ENCODE results near the gene EIF5A. TPM values are rescaled to one million over a fixed set of nuclear protein-coding genes. Genes with fewer than 3 reads are reported as not detected.
A peak's percentile ranks its signal among the peaks of the same experiment; 100 is the strongest.

EIF5A gene
- total and polyA plus RNA-seq, 7 experiments from 2014 or later: 158 to 666 (median 453) TPM

DNA sequence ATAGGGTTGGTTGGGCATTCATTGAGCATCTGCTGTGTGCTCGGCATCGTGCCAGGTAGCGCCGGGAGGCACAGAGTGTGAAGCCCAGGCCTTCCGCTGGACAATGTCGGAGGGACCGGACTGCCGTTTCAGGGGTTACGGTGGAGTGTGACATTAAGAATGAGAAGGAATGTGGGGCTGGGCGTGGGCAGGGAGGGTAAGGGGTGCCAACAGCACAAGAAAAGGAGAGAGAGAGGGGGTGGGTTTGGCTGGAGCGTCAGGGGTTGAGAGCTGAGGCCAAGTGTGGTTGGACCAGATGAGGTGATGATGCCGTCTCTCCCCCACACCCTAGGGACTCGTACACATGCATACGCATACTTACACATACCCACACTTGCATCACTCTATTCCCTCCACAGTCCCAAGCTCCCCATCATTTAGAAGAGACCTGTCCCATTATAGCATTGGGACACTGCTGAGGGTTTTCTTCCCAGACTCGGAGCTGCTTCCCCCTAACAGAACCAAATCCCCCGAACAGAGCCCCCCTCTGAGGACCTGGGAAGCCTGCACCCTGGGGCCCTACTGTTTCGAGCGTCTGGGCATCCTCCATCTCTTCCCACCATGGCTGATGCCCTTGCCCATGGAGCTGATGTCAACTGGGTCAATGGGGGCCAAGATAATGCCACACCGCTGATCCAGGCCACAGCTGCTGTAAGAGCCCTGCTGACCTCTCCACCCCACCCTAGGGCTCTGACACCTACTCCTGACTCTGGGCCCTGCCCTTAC is 41.2 kb downstream of the EIF5A start:
- no peak overlapping the region for H3K4me3 ChIP-seq (ENCODE audit: low read length)
- Mint-ChIP-seq H3K27me3 (no peaks in the 10 kb centered on the region), H3K36me3 (peaks cover 5 to 33% (median 12%) of the 10 kb centered on the region in 5 donors), H3K9me3 (no peaks in the 10 kb centered on the region), H3K4me1 (peaks cover 16 to 53% (median 41%) of the 10 kb centered on the region in 7 donors), H3K4me3 (peak overlapping the region in 4 of 10 donors; percentile 6 to 45 (median 20)), H3K27ac (peak overlapping the region in 6 of 9 donors; percentile 33 to 86 (median 70))
- H3K4me1 ChIP-seq (ENCODE audit: control insufficient read depth in 2 of 2, insufficient read depth in 2 of 2, low read length in 2 of 2): peaks cover 7 to 19% of the 10 kb centered on the region in 2 donors
- H3K36me3 ChIP-seq (ENCODE audit: control insufficient read depth in 2 of 3, insufficient read depth in 3 of 3, low read length in 3 of 3): peaks cover 16 to 64% (median 25%) of the 10 kb centered on the region in 3 experiments
- ATAC-seq (no peak), DNase-seq (no peak)
- intact Hi-C loops (cut with micrococcal nuclease): loop anchor here (1.0 to 5.0 kb wide), 2 partner anchors 11 to 301 kb away; no protein-coding TSS in a partner anchor
- H3K27ac ChIP-seq (ENCODE audit: low read depth, low read length): peak overlapping the region; percentile 44
- ChIA-PET POLR2A (interaction anchor here (0.9 to 8.2 kb wide), 5 partner anchors 12 to 39 kb away, joined by 3 to 98 read pairs (median 3); partner anchors contain the start of gene ACAP1), CTCF (interaction anchor here (0.6 to 5.2 kb wide), 8 partner anchors 9 to 212 kb away, joined by 3 to 53 read pairs (median 4); partner anchors contain the start of genes ACAP1 and NEURL4)
- no peaks in the 10 kb centered on the region for H3K9me3 ChIP-seq (ENCODE audit: control insufficient read depth in 2 of 3, low read length in 3 of 3)
- H3K27me3 ChIP-seq (ENCODE audit: control insufficient read depth in 2 of 2, insufficient read depth in 2 of 2, low read length in 2 of 2): no peaks in the 10 kb centered on the region

GRCh38 chr17:7351665-7352502 is 44.5 kb downstream of the EIF5A start, which contains the start of gene KCTD11:
TSS of gene KCTD11 (plus strand) at chr17:7352162.
- peaks cover 10 to 27% of the 10 kb centered on the region in 2 donors for H3K4me1 ChIP-seq (ENCODE audit: control insufficient read depth in 2 of 2, insufficient read depth in 2 of 2, low read length in 2 of 2)
- peak within 1 kb of the TSS; percentile 57 for H3K4me3 ChIP-seq (ENCODE audit: low read length)
- Mint-ChIP-seq H3K27ac (peak within 1 kb of the TSS; percentile 72 to 91 (median 86)), H3K9me3 (no peaks in the 10 kb centered on the region), H3K27me3 (no peaks in the 10 kb centered on the region), H3K4me1 (peaks cover 14 to 62% (median 43%) of the 10 kb centered on the region in 7 donors), H3K4me3 (peak within 1 kb of the TSS; percentile 78 to 94 (median 88)), H3K36me3 (peaks cover 0 to 28% (median 4%) of the 10 kb centered on the region in 5 donors)
- intact Hi-C loops (cut with micrococcal nuclease): loop anchor here (1.0 to 10.0 kb wide), 10 partner anchors 16 to 335 kb away; partner anchors contain the start of genes NEURL4 (in 2 of the 2), POLR2A (in 2 of the 2), ACAP1 (in 1 of the 2) and GPS2 (in 1 of the 2)
- peak within 1 kb of the TSS; percentile 74 for H3K27ac ChIP-seq (ENCODE audit: low read depth, low read length)
- peaks cover 0 to 32% (median 10%) of the 10 kb centered on the region in 3 experiments for H3K36me3 ChIP-seq (ENCODE audit: control insufficient read depth in 2 of 3, insufficient read depth in 3 of 3, low read length in 3 of 3)
- CTCF ChIA-PET: interaction anchor here (0.7 to 5.3 kb wide), 4 partner anchors 15 to 85 kb away, joined by 3 to 67 read pairs (median 28); partner anchors contain the start of genes ACAP1, FGF11, NEURL4 and TMEM102
- H3K9me3 ChIP-seq (ENCODE audit: control insufficient read depth in 2 of 3, low read length in 3 of 3): no peaks in the 10 kb centered on the region
- ATAC-seq (peak; percentile 72), DNase-seq (peak; percentile 40 to 88 (median 58))
- H3K27me3 ChIP-seq (ENCODE audit: control insufficient read depth in 2 of 2, insufficient read depth in 2 of 2, low read length in 2 of 2): no peaks in the 10 kb centered on the region
- POLR2A ChIA-PET: interaction anchor here (0.8 to 8.2 kb wide), 7 partner anchors 15 to 136 kb away, joined by 3 to 98 read pairs (median 8); partner anchors contain the start of genes ACAP1, NEURL4 and TMEM102

GRCh38 chr17:7352503-7352889 is 45.1 kb downstream of the EIF5A start:
- H3K36me3 Mint-ChIP-seq: peaks cover 0 to 25% (median 1%) of the 10 kb centered on the region in 5 donors
- H3K4me3 Mint-ChIP-seq: peak overlapping the region; percentile 78 to 94 (median 88)
- Histone ChIP-seq H3K27ac (ENCODE audit: low read depth, low read length) (peak overlapping the region; percentile 74), H3K27me3 (ENCODE audit: control insufficient read depth in 2 of 2, insufficient read depth in 2 of 2, low read length in 2 of 2) (no peaks in the 10 kb centered on the region), H3K36me3 (ENCODE audit: control insufficient read depth in 2 of 3, insufficient read depth in 3 of 3, low read length in 3 of 3) (peaks cover 0 to 26% (median 5%) of the 10 kb centered on the region in 3 experiments), H3K9me3 (ENCODE audit: control insufficient read depth in 2 of 3, low read length in 3 of 3) (no peaks in the 10 kb centered on the region), H3K4me3 (ENCODE audit: low read length) (peak overlapping the region; percentile 57), H3K4me1 (ENCODE audit: control insufficient read depth in 2 of 2, insufficient read depth in 2 of 2, low read length in 2 of 2) (peaks cover 10 to 27% of the 10 kb centered on the region in 2 donors)
- POLR2A ChIA-PET: interaction anchor here (1.2 to 5.4 kb wide), 4 partner anchors 16 to 135 kb away, joined by 3 to 29 read pairs (median 6); partner anchors contain the start of genes ACAP1, POLR2A and TMEM102
- H3K27ac Mint-ChIP-seq: peak overlapping the region; percentile 64 to 91 (median 83)
- ATAC-seq: no peak
- peaks cover 14 to 64% (median 39%) of the 10 kb centered on the region in 7 donors for H3K4me1 Mint-ChIP-seq
- CTCF ChIA-PET: interaction anchor here (1.0 to 5.3 kb wide), 2 partner anchors 17 to 84 kb away, joined by 3 to 67 read pairs; partner anchors contain the start of genes FGF11 and TMEM102
- intact Hi-C loops (cut with micrococcal nuclease): loop anchor here (1.0 to 10.0 kb wide), 5 partner anchors 70 to 335 kb away; partner anchors contain the start of genes POLR2A (in 2 of the 2), SLC2A4 (in 1 of the 2), SLC35G6 (in 1 of the 2) and TP53 (in 1 of the 2)
- H3K9me3 Mint-ChIP-seq: no peaks in the 10 kb centered on the region
- no peak for DNase-seq
- H3K27me3 Mint-ChIP-seq: no peaks in the 10 kb centered on the region

DNA sequence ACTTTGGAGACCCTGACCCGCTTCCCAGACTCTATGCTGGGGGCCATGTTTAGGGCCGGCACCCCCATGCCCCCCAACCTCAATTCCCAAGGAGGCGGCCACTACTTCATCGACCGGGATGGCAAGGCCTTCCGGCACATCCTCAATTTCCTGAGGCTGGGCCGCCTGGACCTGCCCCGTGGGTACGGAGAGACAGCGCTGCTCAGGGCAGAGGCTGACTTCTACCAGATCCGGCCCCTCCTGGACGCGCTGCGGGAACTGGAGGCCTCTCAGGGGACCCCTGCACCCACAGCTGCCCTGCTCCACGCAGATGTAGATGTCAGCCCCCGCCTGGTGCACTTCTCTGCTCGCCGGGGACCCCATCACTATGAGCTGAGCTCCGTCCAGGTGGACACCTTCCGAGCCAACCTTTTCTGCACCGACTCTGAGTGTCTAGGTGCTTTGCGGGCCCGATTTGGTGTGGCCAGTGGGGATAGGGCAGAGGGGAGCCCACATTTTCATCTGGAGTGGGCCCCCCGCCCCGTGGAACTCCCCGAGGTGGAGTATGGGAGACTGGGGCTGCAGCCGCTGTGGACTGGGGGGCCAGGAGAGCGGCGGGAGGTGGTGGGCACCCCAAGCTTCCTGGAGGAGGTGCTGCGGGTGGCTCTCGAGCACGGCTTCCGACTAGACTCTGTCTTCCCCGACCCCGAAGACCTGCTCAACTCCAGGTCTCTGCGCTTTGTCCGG is 45.6 kb downstream of the EIF5A start:
- Mint-ChIP-seq H3K4me1 (peaks cover 14 to 64% (median 39%) of the 10 kb centered on the region in 7 donors), H3K27me3 (no peaks in the 10 kb centered on the region), H3K27ac (peak overlapping the region in 6 of 9 donors; percentile 59 to 91 (median 85)), H3K36me3 (peaks cover 0 to 24% (median 0%) of the 10 kb centered on the region in 5 donors), H3K4me3 (peak overlapping the region; percentile 78 to 94 (median 88)), H3K9me3 (no peaks in the 10 kb centered on the region)
- intact Hi-C loops (cut with micrococcal nuclease): loop anchor here (1.0 to 10.0 kb wide), 5 partner anchors 71 to 334 kb away; partner anchors contain the start of genes POLR2A (in 2 of the 2), SLC2A4 (in 1 of the 2), SLC35G6 (in 1 of the 2) and TP53 (in 1 of the 2)
- POLR2A ChIA-PET: interaction anchor here (0.9 to 5.4 kb wide), 10 partner anchors 16 to 221 kb away, joined by 3 to 29 read pairs (median 3); partner anchors contain the start of genes ACAP1, POLR2A, SENP3 and TMEM102
- no peak overlapping the region for H3K4me3 ChIP-seq (ENCODE audit: low read length)
- H3K36me3 ChIP-seq (ENCODE audit: control insufficient read depth in 2 of 3, insufficient read depth in 3 of 3, low read length in 3 of 3): peaks cover 0 to 20% (median 3%) of the 10 kb centered on the region in 3 experiments
- H3K27me3 ChIP-seq (ENCODE audit: control insufficient read depth in 2 of 2, insufficient read depth in 2 of 2, low read length in 2 of 2): no peaks in the 10 kb centered on the region
- CTCF ChIA-PET: interaction anchor here (0.8 to 5.3 kb wide), 5 partner anchors 17 to 208 kb away, joined by 3 to 67 read pairs (median 4); partner anchors contain the start of genes ACAP1, FGF11 and TMEM102
- peaks cover 10 to 27% of the 10 kb centered on the region in 2 donors for H3K4me1 ChIP-seq (ENCODE audit: control insufficient read depth in 2 of 2, insufficient read depth in 2 of 2, low read length in 2 of 2)
- peak overlapping the region; percentile 74 for H3K27ac ChIP-seq (ENCODE audit: low read depth, low read length)
- H3K9me3 ChIP-seq (ENCODE audit: control insufficient read depth in 2 of 3, low read length in 3 of 3): no peaks in the 10 kb centered on the region
- no peak for ATAC-seq
- DNase-seq: no peak

DNA sequence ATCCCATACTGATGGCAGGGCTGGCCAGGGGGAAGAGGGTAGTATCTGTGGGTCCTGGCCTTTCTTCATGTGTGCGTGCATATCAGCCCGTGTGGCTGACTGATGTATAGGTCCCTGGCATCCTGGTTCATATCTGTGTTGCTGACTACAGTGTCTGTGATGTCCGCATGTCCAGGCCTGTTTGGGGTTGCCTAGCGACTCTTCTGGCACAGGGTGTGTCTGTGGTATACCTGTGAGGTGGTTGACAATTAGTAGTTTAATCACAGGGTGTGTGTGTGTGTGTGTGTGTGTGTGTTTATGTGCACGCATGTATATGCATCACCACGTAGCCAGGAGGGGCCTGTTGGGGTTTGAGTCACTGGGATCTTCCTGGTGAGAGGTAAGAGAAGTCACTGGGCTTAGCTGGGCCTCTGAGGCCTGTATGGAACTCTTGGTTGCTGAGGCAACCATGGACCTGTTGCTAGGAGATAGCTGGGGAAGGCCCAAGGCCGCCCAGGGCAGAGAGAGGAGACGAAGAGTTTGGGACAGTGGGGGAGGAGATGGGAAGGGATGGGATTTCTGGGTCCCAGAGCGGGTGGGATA is 46.9 kb downstream of the EIF5A start:
- Mint-ChIP-seq H3K4me1 (peaks cover 14 to 53% (median 32%) of the 10 kb centered on the region in 7 donors), H3K27me3 (no peaks in the 10 kb centered on the region), H3K9me3 (no peaks in the 10 kb centered on the region), H3K36me3 (peaks cover 0 to 20% (median 0%) of the 10 kb centered on the region in 5 donors), H3K27ac (peak overlapping the region in 8 of 9 donors; percentile 10 to 93 (median 65)), H3K4me3 (peak overlapping the region in 1 of 10 donors; percentile 46)
- H3K36me3 ChIP-seq (ENCODE audit: control insufficient read depth in 2 of 3, insufficient read depth in 3 of 3, low read length in 3 of 3): peaks cover 0 to 8% (median 0%) of the 10 kb centered on the region in 3 experiments
- no peak for DNase-seq
- intact Hi-C loops (cut with micrococcal nuclease): loop anchor here (5.0 to 10.0 kb wide), 4 partner anchors 72 to 333 kb away; partner anchors contain the start of genes POLR2A (in 1 of the 2), SLC2A4 (in 1 of the 2), SLC35G6 (in 1 of the 2) and TP53 (in 1 of the 2)
- H3K27me3 ChIP-seq (ENCODE audit: control insufficient read depth in 2 of 2, insufficient read depth in 2 of 2, low read length in 2 of 2): no peaks in the 10 kb centered on the region
- CTCF ChIA-PET: interaction anchor here (0.6 to 5.3 kb wide), 7 partner anchors 13 to 235 kb away, joined by 4 to 67 read pairs (median 7); partner anchors contain the start of genes FGF11, NEURL4, PLSCR3 and SPEM1
- ATAC-seq: no peak
- no peaks in the 10 kb centered on the region for H3K9me3 ChIP-seq (ENCODE audit: control insufficient read depth in 2 of 3, low read length in 3 of 3)
- H3K4me3 ChIP-seq (ENCODE audit: low read length): no peak overlapping the region
- peaks cover 10 to 27% of the 10 kb centered on the region in 2 donors for H3K4me1 ChIP-seq (ENCODE audit: control insufficient read depth in 2 of 2, insufficient read depth in 2 of 2, low read length in 2 of 2)
- POLR2A ChIA-PET: interaction anchor here (0.9 to 5.4 kb wide), 10 partner anchors 18 to 331 kb away, joined by 3 to 29 read pairs (median 4); partner anchors contain the start of genes ACAP1, POLR2A, TMEM102 and TMEM256
- H3K27ac ChIP-seq (ENCODE audit: low read depth, low read length): no peak overlapping the region

Measured in naive thymus-derived CD4-positive, alpha-beta T cell (primary cell).